Suppressor macrophage treated with lipopolysaccharide for 4 hours (primary cell): ENCODE data around the gene GDI1.
A peak's percentile ranks its signal among the peaks of the same experiment; 100 is the strongest.

Source experiments
- DNase-seq: peaks from one replicate; pipeline ENCODE4 v3.0.0-alpha.2; 2020

GDI1 gene

DNA sequence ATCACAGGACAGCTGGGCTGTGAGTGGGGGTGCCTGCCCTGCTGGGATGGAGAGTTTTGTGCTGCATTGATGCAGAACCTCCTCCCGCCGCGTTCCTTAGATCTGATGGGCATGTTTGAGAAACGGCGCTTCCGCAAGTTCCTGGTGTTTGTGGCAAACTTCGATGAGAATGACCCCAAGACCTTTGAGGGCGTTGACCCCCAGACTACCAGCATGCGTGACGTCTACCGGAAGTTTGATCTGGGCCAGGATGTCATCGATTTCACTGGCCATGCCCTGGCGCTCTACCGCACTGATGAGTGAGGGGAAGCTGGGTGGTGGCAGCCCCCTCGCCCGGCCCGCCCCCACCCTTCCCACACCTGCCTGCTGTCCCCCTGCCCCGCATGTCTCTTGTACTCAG is 2.9 kb downstream of the GDI1 start:
- no peak for DNase-seq

DNA sequence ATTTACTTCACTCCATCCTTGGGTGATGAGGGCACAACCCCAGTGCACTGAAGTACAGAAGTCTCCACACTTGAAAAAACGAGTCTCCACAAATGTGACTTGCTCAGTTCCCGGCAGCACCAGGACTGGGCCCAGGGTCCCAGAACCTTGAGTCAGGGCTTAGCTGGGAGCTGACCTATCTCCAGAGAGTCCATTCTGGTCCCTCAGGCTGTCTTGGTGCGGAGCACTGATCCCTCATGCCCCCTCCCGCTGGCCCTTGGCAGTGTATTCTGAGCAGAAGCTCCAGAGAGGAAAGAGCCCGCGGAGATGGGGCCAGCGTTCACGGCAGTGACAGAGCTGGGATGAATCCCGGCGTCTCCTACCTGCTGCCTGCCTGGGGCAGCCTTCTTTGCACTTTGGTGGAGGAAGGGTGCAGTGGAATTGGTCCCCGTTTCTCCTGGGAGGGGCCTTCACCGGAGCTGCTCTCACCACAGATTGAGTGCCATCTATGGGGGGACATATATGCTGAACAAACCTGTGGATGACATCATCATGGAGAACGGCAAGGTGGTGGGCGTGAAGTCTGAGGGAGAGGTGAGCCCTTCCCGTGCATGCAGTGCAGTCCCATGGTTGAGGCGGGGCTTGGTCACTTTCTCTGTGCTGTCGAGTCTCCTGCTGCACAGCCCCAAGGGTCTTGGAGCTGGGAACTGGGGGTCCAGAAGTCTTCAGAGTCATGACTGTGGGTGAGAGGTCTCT is 3.8 kb downstream of the GDI1 start:
- DNase-seq, result no peak

DNA sequence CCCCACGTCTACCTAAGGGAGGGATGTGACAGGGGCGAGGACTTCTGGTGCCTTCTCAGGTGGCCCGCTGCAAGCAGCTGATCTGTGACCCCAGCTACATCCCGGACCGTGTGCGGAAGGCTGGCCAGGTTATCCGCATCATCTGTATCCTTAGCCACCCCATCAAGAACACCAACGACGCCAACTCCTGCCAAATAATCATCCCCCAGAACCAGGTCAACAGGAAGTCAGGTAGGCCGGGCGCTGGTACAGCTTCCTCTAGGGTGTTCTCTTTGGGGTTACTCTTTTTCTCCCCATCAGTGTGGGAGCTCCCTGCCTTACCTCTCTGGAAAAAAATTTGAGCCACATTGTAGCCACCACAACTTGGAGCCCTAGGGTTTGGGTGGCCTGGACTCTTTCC is 4.6 kb downstream of the GDI1 start:
- DNase-seq, result no peak

DNA sequence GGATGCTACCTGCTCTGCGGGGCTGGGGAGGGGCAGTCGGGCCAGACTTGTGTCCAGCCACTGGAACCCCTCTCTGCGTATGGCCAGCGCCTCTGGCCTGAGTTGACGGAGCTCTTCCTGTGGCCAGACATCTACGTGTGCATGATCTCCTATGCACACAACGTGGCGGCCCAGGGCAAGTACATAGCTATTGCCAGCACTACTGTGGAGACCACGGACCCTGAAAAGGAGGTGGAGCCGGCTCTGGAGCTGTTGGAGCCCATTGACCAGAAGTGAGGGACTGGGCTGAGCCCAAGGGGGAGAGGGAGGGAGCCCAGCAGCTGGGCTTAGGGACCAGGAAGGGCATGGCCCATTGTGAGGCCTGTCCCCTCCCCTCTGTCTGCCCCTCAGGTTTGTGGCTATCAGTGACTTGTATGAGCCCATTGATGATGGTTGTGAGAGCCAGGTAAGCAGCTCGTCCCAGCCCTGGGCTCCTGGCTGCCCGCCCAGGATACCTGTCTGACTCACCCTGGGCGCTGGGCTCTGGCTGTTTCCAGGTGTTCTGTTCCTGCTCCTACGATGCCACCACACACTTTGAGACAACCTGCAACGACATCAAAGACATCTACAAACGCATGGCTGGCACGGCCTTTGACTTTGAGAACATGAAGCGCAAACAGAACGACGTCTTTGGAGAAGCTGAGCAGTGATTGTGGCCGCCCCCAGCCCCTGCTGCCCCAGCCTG is 5.2 kb downstream of the GDI1 start:
- no peak for DNase-seq

DNA sequence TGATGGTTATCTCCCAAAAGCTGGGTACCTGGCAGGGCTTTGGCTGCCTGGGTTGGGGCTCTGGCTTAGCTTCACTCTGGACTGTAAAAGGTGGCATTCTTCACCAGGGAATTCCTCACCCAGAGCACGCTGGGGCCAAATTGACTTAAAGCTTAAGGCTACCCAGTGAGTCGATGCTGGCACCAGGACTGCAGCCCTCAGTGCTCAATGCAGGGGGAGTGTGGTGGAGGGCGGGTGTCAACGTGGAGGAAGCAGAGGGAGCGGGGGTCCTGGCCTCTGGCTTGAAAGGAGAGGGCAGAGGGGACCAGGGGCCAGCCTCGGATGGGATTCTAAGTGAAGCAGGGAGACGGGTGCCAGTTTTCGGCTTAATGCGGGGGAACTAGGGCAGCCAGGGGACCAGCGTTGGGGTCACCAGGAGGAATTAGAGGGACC is 6.5 kb downstream of the GDI1 start:
- DNase-seq, result no peak

DNA sequence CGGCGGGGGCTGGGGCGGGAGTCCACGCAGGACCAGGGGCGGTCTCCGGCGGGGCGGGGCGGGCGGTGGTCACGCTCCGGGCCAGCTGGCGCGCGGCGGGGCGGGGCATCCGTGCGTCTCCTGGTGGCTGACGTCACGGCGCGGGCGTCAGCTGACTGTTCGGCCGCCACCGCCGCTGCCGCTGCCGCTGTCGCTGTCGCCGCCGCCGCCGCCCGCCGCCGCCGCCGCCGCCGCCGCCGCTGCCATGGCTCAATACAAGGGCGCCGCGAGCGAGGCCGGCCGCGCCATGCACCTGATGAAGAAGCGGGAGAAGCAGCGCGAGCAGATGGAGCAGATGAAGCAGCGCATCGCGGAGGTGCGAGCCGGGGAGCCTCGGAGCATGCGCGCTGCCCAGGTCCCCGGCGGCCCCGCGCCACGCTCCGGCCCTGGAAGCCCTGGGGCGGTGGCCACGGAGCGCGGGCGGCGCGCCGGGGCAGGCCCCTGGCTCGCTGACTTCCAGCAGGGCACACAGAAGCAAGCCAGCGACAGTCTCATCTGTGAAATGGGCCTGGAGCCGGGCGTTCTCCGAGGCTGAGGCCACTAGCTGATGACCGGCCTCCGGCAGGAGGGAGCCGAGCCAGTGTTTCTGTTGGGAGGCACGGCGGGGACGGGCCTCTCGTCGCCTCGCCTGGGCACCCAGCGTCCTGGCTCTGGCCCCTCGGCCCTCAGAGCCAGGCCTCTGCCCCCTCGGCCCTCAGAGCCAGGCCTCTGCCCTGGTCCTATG is 7.2 kb downstream of the GDI1 start, which contains the start of gene FAM50A:
TSS of gene FAM50A (plus strand) at position 150 of the 763 bp plus-strand sequence. CDS start at position 245, 95 bp downstream.
- peak; percentile 84 for DNase-seq

DNA sequence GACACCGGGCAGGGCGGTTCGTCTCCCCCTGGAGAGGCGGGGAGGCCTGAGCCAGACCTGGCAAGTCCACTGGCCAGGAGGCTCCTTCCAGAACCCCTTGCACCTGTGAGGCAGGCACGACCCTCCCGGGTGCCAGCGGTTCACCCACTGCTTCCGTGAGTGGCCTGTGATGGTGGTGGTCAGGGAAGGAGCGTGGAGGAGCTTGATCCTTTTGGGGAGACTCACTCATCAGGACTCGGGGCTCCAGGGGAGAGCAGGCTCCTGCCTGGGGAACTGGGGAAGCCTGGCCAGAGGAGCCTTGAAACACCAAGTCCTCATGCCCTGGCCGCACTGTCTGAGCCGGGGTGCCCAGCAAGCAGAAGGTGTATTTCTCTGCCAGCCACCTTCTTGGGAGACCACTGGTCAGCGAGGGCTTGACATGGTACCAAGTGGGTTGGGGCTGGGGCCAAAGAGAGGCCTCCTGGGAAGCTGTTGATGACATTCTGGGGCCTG is 7.8 kb downstream of the GDI1 start:
- no peak for DNase-seq

DNA sequence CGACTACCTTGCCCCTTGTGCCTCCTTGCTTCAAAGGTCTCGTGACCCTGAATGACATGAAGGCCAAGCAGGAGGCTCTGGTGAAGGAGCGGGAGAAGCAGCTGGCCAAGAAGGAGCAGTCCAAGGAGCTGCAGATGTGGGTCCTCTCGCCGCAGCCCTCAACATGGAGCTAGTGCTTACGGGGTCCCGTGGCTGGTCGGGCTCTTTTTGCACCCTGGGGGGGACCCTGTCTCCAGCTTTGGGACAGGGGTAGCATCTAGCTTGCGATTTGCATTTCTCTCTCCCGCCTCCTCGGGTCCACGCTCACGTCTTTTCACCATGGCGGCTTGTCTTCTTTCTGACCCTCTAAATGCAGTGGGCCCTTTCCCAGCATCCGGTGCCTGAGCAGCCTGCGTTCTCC is 8.8 kb downstream of the GDI1 start:
- no peak for DNase-seq

DNA sequence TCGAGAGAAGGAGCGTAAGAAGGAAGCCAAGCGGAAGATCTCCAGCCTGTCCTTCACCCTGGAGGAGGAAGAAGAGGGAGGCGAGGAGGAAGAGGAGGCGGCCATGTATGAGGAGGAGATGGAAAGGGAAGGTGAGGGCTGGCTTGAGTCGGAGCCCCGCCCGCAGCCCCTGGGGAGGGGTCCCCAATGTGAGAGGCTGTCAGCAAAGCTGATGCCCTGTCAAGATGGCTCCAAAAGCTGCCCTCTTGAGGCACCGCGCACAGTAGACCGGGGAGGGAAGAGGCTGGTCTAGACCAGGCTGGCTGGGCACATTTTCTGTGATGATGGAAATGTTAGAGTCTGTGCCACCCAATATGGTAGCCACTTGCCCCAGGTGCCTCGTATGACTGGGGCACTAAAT is 9.5 kb downstream of the GDI1 start:
- DNase-seq, result no peak

DNA sequence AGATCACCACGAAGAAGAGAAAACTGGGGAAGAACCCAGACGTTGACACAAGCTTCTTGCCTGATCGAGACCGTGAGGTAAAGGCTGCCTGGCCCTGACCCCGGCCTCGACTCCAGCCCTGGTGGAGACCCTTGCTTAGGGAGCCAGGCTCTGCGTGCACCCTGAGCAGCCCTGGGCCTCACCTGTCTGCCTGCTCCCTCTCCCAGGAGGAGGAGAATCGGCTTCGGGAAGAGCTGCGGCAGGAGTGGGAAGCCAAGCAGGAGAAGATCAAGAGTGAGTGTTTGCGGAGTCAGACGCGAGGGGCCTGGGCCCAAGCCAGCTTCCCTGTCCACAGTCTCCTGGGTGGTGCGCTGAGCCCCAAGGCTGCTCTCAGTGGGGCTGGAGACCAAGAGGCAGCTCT is 11.5 kb downstream of the GDI1 start:
- DNase-seq, result no peak

DNA sequence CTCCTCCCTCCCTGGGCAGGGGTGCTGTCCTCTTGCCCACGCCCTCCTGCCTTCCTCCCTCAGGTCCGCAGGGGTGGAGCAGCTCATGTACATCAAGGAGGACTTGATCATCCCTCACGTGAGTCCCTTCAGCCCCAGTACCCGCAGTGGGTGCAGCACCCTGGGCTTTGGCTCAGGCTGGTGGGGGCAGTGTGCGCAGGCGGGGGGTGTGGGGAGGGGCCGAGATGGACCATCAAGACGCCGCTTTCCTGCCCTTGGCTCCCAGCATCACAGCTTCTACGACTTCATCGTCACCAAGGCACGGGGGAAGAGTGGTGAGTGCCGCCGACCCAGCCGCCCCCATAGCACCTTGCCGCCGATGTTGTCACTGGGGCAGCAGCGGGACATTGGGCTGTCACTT is 12.7 kb downstream of the GDI1 start:
- no peak for DNase-seq

DNA sequence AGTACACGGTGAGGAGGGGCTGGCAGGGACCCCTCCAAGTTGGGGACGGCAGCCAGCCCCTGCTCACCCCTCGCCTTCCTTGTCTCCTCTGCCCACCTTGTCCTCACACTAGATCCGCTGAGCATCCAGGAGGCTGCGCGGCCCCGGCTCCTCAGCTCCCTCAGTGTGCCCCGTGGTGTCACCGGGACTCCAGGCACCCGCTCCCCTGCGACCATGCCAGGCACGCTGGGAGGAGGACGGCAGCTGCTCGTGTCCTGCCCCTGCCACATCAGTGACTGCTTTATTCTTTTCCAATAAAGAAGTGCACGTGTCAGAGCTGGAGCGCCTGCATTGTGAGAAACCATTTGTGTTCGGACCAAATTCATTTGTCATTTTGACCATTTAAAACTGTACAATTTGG is 13.4 kb downstream of the GDI1 start:
- no peak for DNase-seq

DNA sequence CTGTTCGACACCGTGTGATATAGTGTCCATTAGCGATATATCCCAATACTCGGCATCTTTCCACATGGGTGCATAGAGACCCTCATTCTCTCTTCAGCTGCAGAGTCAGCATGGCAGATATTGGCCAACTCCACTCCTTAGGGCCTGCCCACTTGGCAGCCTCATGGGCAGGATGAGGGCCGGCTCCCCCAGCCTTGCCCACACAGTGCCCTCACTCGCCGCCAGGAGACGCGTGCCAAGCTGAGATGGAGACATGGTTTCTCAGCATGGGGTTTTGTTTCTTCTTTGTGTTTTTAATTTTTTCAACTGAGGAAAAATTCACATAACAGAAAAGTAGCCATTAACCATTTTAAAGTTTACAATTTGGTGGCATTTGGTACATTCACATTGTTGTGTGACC is 15.9 kb downstream of the GDI1 start:
- no peak for DNase-seq

DNA sequence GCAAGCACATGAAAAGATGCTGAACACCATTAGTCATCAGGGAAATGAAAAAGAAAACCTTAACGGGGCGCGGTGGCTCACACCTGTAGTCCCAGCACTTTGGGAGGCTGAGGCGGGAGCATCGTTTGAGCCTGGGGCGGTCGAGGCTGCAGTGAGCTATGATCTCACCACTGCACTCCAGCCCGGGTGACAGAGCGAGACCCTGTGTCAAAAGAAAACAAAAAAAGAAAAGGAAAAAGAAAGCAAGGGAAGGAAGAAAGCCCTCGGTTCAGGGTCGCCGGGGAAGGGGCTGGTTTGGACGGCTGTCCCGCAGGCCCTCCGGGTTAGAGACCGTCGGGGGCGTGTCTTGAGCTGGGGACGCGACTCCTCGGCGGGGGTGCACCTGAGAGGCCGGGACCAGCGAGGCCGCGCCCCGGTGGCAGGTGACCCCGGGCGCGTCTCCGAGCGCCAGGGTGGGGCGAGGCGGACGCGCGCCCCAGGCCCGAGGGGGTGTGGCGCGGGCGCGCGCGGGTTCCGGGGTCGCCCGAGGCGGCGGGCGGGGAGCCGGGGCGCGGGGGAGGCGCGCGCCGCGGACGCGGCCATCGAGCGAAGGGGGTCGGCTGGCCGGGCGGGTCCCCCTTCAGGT is 20.6 kb downstream of the GDI1 start:
- peak; percentile 43 for DNase-seq

DNA sequence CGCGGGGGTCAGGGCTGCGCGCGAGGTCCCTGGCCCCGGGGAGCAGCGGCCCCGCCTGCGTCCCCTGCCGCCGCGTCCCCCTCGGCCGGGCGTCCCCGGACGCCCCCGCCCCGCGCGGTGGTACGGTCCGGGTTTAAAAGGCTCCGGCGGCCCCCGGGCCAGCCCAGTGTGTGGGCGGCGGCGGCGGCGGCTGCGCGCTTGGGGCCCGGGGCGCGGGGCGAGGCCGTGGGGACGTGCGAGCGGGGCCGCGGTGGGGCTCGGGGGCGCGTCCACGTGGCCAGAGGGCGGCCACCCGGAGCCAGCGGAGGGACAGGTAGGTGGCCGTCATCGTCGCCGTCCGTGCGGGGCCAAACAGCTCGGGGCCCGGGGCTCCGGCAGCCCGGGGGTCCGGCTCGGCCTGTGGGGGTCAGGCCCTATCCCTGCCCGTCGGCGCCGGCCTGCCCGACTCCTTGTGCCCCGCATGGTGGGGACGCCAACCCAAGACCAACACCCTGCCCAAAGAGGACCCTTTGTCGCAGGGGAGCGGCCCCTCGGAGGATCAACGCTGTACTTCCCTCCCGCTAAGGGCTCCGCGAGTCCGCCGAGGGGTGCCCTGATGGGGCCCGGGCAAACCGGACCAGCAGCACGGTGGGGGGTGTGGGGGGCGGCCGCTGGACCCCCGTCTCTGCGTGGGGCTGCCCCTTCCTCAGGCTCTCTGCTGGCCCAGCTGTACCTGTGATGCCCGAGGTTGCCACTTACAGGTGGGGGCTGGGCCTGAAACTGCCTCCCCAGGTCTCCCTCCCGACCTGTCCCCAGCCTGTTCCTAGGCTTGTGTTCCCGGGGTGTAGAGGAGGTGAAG is 21.4 kb downstream of the GDI1 start, which contains the start of gene PLXNA3:
TSS of gene PLXNA3 (plus strand) at position 166 of the 838 bp plus-strand sequence. CDS start 1,903 bp downstream, outside the sequence.
- DNase-seq, result peak; percentile 60

DNA sequence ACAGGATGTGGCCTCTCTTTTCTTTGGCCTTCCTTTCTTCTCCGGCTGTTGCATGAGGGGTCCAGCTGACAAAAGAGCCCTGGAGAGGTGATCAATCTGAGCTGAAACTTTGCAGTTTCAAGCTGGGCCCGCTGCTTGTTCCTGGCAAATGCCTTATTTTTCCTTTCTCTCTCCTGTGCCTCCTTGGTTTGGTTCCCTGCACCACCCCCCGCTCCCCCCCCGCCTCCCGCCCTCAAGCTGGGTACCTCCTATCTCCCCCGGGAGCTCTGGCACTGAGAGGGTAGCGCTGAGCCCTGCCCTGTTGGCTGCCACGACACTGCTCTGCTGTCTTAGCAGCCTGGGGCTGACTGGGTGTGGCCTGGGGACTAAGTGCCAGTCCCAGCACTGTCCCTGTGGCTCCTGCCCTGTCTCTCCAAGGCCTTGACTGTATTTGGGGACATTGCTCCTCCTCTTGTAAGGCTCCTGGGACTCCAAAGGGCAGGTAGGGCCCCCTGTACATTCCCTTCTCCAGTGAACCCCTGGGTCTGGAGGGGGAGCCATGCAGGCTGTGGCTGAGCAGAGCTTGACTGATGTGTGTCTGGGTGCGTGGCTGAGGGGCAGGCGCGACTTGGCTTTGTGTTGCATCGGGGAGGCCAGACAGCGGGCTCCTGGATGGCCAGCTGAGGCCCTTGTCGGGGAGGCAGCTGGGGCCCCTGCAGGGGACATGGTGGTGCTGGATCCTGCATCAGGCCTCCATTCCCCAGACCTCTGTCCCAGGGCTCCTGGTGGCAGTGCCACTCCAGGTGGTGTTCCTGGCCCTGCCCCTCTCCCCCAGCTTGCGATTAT is 22.2 kb downstream of the GDI1 start:
- peak; percentile 12 for DNase-seq

DNA sequence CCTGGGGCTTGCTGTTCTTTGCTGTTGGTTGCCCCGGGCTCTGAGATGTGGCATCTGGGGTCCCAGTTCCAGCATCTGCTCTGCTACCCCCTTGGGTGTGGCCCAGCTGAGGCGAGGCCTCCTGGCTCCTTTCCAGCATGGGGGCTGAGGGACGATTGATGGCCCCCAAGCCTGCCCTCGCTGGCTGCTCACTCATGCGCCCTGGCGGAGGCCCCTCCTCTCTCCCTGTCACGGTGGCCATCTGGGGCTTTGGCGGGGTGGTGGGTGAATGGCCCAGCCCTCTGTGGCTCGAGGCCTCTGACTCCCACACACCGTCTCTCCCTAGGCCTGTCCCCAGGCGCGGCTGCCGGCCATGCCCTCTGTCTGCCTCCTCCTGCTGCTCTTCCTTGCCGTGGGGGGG is 22.9 kb downstream of the GDI1 start:
- DNase-seq, result no peak

DNA sequence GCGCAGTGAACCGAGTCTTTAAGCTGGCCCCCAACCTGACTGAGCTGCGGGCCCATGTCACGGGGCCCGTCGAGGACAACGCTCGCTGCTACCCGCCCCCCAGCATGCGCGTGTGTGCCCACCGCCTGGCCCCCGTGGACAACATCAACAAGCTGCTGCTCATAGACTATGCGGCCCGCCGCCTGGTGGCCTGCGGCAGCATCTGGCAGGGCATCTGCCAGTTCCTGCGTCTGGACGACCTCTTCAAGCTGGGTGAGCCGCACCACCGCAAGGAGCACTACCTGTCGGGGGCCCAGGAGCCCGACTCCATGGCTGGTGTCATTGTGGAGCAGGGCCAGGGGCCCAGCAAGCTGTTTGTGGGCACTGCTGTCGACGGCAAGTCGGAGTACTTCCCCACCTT is 23.4 kb downstream of the GDI1 start:
- no peak for DNase-seq

DNA sequence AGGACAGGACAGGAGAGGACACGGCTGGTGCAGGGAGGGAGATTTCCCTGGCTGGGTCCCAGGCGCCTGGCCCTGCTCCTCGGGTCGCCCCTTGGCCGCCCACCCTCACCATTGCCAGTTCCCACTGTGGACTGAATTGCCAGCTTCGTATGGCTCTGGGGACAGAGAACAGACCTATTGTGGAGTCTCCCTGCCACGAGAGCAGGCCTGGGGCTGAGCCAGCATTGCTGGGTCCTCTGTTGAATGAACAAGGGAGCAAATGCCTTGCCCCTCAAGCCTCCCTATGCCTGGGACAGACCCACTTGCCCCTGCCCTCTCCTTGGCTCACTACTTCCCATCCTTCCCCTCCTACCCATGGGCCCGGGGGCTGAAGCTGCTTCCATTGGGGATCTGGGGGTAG is 25.4 kb downstream of the GDI1 start:
- no peak for DNase-seq

DNA sequence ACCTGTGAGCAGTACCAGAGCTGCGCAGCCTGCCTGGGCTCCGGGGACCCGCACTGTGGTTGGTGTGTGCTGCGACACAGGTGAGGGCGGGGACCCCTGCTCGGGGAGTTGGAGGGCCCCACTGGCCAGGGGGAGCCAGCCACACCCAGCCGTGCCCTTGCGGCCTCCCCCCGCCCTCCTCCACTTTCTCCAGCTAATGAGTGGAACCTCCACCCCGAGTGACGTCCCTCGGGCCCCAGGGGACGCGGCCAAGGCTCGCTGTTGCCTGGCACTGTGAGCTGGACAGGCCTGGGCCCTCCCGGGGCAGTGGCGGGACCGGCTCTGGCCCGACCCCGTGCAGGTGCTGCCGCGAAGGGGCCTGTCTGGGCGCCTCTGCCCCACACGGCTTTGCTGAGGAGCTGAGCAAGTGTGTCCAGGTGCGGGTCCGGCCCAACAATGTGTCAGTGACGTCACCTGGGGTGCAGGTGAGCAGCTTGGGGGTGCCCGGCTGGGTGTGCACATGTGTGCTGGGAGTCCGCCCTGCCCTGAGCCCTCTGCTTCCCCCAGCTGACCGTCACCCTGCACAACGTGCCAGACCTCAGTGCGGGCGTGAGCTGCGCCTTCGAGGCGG is 26.8 kb downstream of the GDI1 start:
- no peak for DNase-seq
